ENCODE data around the gene LCE1F. TPM values are rescaled to one million over a fixed set of nuclear protein-coding genes. Genes with fewer than 3 reads are reported as not detected.

Gene LCE1F, protein sequence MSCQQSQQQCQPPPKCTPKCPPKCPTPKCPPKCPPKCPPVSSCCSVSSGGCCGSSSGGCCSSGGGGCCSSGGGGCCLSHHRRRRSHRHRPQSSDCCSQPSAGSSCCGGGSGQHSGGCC
- not detected for total RNA-seq

DNA sequence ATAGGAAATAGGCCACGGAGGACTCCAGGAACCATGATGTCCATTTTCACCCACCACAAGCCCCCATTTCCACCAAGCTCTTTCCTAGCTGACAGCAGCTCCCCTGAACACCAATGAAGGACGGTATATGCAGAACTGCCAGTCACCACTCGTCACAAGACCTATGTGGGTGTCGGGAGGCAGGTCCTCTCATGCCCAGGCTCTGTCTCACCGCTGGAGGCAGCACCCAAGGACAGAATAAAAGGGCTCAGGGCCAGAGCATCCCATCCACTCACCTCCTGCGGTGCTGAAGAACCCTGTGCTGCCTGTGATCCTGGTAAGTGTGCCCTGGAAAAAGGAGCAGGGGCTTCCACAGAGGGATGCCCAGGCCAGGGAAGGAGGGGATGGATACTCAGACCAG lies at the start of gene LCE1F:
LCE1F (plus strand) TSS at position 266 of the 400 bp plus-strand sequence. CDS start 1,232 bp downstream, outside the sequence.
- no peaks in the 10 kb centered on the region for H3K27me3 ChIP-seq
- TF ChIP-seq, protein P1, sequence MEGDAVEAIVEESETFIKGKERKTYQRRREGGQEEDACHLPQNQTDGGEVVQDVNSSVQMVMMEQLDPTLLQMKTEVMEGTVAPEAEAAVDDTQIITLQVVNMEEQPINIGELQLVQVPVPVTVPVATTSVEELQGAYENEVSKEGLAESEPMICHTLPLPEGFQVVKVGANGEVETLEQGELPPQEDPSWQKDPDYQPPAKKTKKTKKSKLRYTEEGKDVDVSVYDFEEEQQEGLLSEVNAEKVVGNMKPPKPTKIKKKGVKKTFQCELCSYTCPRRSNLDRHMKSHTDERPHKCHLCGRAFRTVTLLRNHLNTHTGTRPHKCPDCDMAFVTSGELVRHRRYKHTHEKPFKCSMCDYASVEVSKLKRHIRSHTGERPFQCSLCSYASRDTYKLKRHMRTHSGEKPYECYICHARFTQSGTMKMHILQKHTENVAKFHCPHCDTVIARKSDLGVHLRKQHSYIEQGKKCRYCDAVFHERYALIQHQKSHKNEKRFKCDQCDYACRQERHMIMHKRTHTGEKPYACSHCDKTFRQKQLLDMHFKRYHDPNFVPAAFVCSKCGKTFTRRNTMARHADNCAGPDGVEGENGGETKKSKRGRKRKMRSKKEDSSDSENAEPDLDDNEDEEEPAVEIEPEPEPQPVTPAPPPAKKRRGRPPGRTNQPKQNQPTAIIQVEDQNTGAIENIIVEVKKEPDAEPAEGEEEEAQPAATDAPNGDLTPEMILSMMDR (IDR thresholded peaks at IDR 0.05 in 4 of 5, conservative IDR thresholded peaks at IDR 0.05 in 1 of 5) = no peak
- no peak for TF ChIP-seq POLR2A (IDR thresholded peaks at IDR 0.05)
- H3K36me3 ChIP-seq = no peaks in the 10 kb centered on the region
- intact Hi-C loops (cut with DNase I; ENCODE audit: low total_unique reads) = no loop called here
- H3K4me1 ChIP-seq = no peaks in the 10 kb centered on the region
- H3K27ac ChIP-seq = no peak within 1 kb of the TSS
- DNase-seq = no peak
- H3K9me3 ChIP-seq = no peaks in the 10 kb centered on the region
- ATAC-seq = no peak
- in situ Hi-C loops (cut with MboI; ENCODE audit: low sequenced_read_pairs in 4 of 4) = no loop called here
- H3K4me3 ChIP-seq = no peak within 1 kb of the TSS

DNA sequence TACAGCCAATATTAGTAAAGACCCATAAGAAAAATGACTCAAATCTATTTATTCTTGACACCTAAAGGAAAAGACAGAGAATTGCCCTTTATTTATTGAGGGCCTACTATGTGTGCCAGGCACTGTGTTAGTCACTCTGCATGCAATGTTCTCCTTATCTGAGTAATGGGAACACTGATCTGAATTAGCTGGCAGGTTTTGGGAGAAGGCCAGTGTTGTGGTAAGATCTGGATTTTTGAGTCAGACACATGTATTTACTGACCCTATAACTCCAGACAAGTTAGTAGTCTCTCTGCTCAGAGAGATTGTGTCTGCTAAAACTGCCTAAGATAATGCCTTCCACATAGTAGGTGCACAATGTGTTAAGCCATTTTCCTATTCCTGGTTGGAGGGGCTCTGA lies 49.7 kb upstream of the LCE1F start:
- Histone ChIP-seq H3K9me3 (no peaks in the 10 kb centered on the region), H3K36me3 (no peaks in the 10 kb centered on the region), H3K4me3 (no peak overlapping the region), H3K4me1 (no peaks in the 10 kb centered on the region), H3K27ac (no peak overlapping the region), H3K27me3 (no peaks in the 10 kb centered on the region)
- DNase-seq = no peak
- intact Hi-C loops (cut with DNase I; ENCODE audit: low total_unique reads) (no loop called here), in situ Hi-C loops (cut with MboI; ENCODE audit: low sequenced_read_pairs in 4 of 4) (no loop called here)
- no peak for TF ChIP-seq POLR2A (IDR thresholded peaks at IDR 0.05)
- TF ChIP-seq, protein P1 (IDR thresholded peaks at IDR 0.05 in 4 of 5, conservative IDR thresholded peaks at IDR 0.05 in 1 of 5) = no peak
- ATAC-seq = no peak

DNA sequence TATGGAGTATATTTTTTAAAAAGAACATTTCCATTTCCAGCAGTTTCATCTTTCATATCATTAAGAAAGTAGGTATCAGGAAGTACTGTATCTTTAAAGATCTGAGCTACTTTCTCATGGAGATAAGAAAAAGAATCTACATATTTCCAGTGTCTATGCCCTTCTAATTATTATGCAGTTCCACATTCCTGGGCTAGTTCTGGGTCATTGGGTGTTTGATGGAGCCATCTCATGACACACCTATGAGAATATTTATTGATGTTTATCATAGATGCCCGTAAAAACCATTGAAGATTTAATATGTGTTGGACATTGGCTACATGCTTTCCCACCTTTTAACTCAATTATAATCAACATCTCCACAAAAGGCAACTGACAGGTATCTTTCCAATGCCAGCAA lies 46.0 kb upstream of the LCE1F start:
- intact Hi-C loops (cut with DNase I; ENCODE audit: low total_unique reads) = no loop called here

DNA sequence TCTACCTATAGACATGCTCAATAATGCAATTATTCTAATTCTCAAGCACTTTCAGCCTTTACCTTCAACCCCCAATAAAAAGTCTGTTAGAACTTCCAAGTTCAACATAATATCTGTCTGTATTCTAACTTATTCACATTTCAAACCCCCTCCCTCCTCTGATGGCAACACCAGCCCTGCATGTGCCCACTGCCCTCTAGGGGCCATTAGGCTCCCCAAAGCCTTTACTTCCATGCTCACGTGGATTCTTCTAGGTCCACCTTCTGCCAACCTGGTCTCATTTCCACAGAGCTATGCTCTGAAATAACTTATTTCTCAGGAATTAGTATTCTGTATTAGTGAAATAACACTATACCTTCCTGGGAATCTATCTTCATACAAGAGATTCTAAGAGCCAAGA lies 39.3 kb upstream of the LCE1F start:
- H3K27me3 ChIP-seq = no peaks in the 10 kb centered on the region
- no peak for DNase-seq
- H3K4me1 ChIP-seq = no peaks in the 10 kb centered on the region
- intact Hi-C loops (cut with DNase I; ENCODE audit: low total_unique reads) (no loop called here), in situ Hi-C loops (cut with MboI; ENCODE audit: low sequenced_read_pairs in 4 of 4) (no loop called here)
- no peak overlapping the region for H3K27ac ChIP-seq
- no peak for ATAC-seq
- no peak overlapping the region for H3K4me3 ChIP-seq
- H3K9me3 ChIP-seq = no peaks in the 10 kb centered on the region
- no peaks in the 10 kb centered on the region for H3K36me3 ChIP-seq
- TF ChIP-seq POLR2A (IDR thresholded peaks at IDR 0.05) = no peak
- TF ChIP-seq, protein P1 (IDR thresholded peaks at IDR 0.05 in 4 of 5, conservative IDR thresholded peaks at IDR 0.05 in 1 of 5) = no peak

More for the DNA sequence above, 46.0 kb upstream of the LCE1F start:
- DNase-seq (no peak), ATAC-seq (no peak)
- TF ChIP-seq, protein P1 (IDR thresholded peaks at IDR 0.05 in 4 of 5, conservative IDR thresholded peaks at IDR 0.05 in 1 of 5) = no peak
- TF ChIP-seq POLR2A (IDR thresholded peaks at IDR 0.05) = no peak
- no peaks in the 10 kb centered on the region for H3K36me3 ChIP-seq
- no peaks in the 10 kb centered on the region for H3K27me3 ChIP-seq
- no peaks in the 10 kb centered on the region for H3K4me1 ChIP-seq
- no peak overlapping the region for H3K27ac ChIP-seq
- H3K4me3 ChIP-seq = no peak overlapping the region
- H3K9me3 ChIP-seq = no peaks in the 10 kb centered on the region
- in situ Hi-C loops (cut with MboI; ENCODE audit: low sequenced_read_pairs in 4 of 4) = no loop called here

DNA sequence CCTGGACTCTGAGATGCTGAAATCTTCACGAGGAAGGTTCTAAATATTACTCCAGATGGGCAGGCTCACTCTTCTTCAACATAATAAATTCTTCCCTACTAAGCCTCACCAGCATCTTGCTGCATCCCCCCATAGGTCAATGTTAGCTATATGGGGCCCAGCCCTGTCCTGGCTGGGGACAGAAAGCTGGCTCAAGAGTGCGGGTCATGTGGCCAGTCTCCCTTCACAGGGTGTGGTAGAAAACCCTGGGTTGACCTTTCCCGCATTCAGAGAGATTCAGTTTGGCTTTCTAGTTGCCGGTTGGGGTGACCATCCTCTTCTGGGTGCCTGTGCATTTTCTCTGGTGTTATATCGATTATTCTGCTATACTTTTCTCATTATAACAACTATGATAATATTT lies 36.9 kb upstream of the LCE1F start:
- intact Hi-C loops (cut with DNase I; ENCODE audit: low total_unique reads) (no loop called here), in situ Hi-C loops (cut with MboI; ENCODE audit: low sequenced_read_pairs in 4 of 4) (no loop called here)
- no peaks in the 10 kb centered on the region for H3K36me3 ChIP-seq
- ATAC-seq (no peak), DNase-seq (no peak)
- no peaks in the 10 kb centered on the region for H3K27me3 ChIP-seq
- no peaks in the 10 kb centered on the region for H3K4me1 ChIP-seq
- no peak overlapping the region for H3K4me3 ChIP-seq
- no peak for TF ChIP-seq POLR2A (IDR thresholded peaks at IDR 0.05)
- TF ChIP-seq, protein P1 (IDR thresholded peaks at IDR 0.05 in 4 of 5, conservative IDR thresholded peaks at IDR 0.05 in 1 of 5) = no peak
- no peaks in the 10 kb centered on the region for H3K9me3 ChIP-seq
- no peak overlapping the region for H3K27ac ChIP-seq

Measured in gastrocnemius medialis (tissue), 4 donors.